AG09309 (cell line): ENCODE measurements around the gene SLC41A3.

ENCODE experiments used
- DNase-seq: peaks from one replicate; pipeline ENCODE4 v3.0.0-alpha.2; 2010; ENCODE audit warnings: low read depth
- H3K4me3 ChIP-seq: 2 replicates; pipeline ENCODE4 v1.5.1; 2011; ENCODE audit warnings: mild to moderate bottlenecking, low read depth, low read length, moderate library complexity; ENCODE audit not compliant: control insufficient read depth
- CTCF ChIP-seq: IDR thresholded peaks from 2 replicates; pipeline ENCODE4 v1.5.1; 2011; ENCODE audit warnings: mild to moderate bottlenecking, low read depth, low read length, inconsistent platforms; ENCODE audit not compliant: insufficient read depth, control insufficient read depth; ENCODE audit errors: missing control alignments

Gene SLC41A3

GRCh38 chr3:126126286-126126685 is 42.4 kb upstream of the SLC41A3 start:
- H3K4me3 ChIP-seq = no peak overlapping the region
- TF ChIP-seq CTCF = no peak
- no peak for DNase-seq

- no peak for TF ChIP-seq CTCF
- no peak for DNase-seq
Measured at GRCh38 chr3:126125781-126126251, 41.9 kb upstream of the SLC41A3 start.

GRCh38 chr3:126125341-126125740 is 41.4 kb upstream of the SLC41A3 start:
- no peak for TF ChIP-seq CTCF
- DNase-seq = no peak

More at GRCh38 chr3:126125781-126126251, 41.9 kb upstream of the SLC41A3 start:
- H3K4me3 ChIP-seq = no peak overlapping the region

GRCh38 chr3:126124896-126125295 is 41.0 kb upstream of the SLC41A3 start:
- no peak for TF ChIP-seq CTCF
- no peak overlapping the region for H3K4me3 ChIP-seq
- DNase-seq = no peak

More at GRCh38 chr3:126125341-126125740, 41.4 kb upstream of the SLC41A3 start:
- H3K4me3 ChIP-seq = no peak overlapping the region

GRCh38 chr3:126124148-126124868 is 40.4 kb upstream of the SLC41A3 start:
- no peak for DNase-seq
- no peak overlapping the region for H3K4me3 ChIP-seq
- TF ChIP-seq CTCF = no peak

- no peak overlapping the region for H3K4me3 ChIP-seq
- DNase-seq = no peak
- no peak for TF ChIP-seq CTCF
Measured at GRCh38 chr3:126121632-126122031, 37.7 kb upstream of the SLC41A3 start.

- TF ChIP-seq CTCF = no peak
- no peak for DNase-seq
- H3K4me3 ChIP-seq = no peak overlapping the region
Measured at GRCh38 chr3:126121074-126121473, 37.1 kb upstream of the SLC41A3 start.
